GM18867 (cell line): ENCODE results near the gene DLGAP1.
"Not testable (repeated sequence)": the region's sequence is repeated elsewhere in the genome, so short reads cannot be mapped to it uniquely, and the experiment has no call there.

Source experiments
- ATAC-seq: cut with Tn5 transposase; IDR thresholded peaks from one replicate; pipeline ENCODE4 v1.9.1; 2021; ENCODE audit warnings: mild to moderate bottlenecking, moderate library complexity; ENCODE audit not compliant: unreplicated experiment

DLGAP1 gene

DNA sequence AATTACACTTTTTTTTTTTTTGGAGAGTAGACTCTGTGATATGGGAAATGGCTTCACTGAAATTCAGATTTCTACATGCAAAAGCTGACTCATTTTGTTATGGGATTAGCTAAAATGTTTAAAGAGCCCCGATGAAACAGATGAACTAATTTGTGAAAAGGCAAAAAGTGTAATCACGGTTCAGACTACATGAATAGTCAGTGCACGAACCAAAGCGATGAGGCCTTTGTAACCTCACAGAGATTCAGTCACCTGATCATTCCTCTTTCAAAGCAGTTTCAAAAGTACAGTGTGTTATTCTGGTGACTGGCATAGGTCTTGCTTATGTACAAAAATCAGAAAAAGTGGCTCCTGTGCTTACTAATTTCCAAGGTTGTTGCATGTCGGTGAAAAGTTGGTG lies 960.5 kb downstream of the DLGAP1 start:
- no peak for ATAC-seq

GRCh38 chr18:3494245-3494526 lies 960.9 kb downstream of the DLGAP1 start:
- no peak for ATAC-seq

DNA sequence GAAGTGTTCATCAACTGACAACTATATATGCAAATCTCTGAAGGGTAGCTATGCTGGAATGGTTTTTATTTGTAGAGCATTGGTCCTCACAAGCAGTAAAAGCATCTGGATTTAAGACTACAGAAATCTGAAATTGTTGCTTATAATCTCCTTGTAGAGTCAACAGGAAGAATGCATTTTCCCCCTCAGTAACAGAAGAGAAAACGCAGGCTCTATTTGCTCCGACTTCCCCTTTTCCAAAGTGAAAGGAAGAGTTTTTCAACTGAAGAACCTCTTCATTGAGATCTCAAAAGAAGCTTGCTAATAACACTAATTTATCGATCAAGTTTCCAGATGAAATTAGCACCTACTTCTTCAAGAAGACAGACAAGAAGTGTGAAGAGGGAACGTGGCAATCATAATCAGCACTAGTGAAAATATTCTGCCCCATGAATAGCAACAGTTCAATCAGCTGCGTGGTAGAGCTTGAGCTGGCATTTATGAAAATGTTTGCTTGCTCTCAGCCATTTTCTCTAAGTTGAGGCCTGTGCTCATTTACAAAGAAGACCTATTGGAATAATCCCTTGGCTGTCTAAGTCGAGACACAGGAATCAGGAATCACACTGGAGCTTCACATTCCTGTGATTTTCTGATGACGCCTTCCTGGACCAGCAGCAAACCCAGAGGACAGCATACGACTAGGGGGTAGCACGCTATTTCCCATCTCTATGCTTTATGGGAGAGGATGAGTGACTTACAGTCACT lies 961.4 kb downstream of the DLGAP1 start:
- no peak for ATAC-seq

DNA sequence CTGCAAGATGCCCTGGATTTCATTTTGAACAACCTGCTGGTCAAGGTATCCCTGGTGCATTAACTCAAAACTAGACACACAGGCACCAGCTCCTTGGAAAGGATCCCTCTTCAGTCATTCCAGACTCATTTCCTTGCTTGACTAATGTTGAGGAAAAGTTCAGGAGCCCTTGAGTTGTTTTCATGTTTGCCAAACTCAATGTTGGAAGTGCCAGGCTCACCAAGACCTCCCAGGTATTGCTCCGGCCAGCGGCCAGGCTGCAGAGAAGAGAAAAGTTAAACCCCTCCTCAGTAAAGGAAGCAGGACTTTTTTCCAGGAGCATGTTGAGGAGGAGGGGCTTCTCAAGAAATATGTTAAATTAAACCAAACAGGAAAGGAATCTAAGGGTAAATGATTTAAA lies 962.4 kb downstream of the DLGAP1 start:
- ATAC-seq, result no peak

GRCh38 chr18:3491981-3492555 lies 963.0 kb downstream of the DLGAP1 start:
- no peak for ATAC-seq

DNA sequence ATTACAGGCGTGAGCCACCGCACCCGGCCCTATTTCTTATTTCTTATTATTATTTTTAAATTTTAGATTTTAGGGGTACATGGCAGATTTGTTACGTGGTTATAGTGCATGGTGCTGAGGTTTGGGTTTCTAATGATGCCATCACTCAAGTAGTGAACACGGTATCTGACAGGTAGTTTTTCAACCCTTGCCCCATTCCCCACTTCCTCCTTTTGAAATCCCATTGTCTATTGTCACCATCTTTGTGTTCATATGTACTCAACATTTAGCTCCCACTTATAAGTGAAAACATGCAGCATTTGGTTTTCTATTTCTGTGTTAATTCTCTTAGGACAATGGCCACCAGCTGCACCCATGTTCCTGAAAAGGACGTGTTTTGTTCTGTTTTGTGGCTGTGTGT lies 965.6 kb downstream of the DLGAP1 start:
- ATAC-seq, result no peak

GRCh38 chr18:3486512-3486911 lies 968.6 kb downstream of the DLGAP1 start:
- ATAC-seq, result no peak

GRCh38 chr18:3485153-3486149 lies 969.7 kb downstream of the DLGAP1 start:
- no peak for ATAC-seq

- no peak for ATAC-seq
Measured at GRCh38 chr18:3482258-3482657, 972.8 kb downstream of the DLGAP1 start.

GRCh38 chr18:3481696-3482210 lies 973.4 kb downstream of the DLGAP1 start:
- ATAC-seq, result peak; percentile 62

DNA sequence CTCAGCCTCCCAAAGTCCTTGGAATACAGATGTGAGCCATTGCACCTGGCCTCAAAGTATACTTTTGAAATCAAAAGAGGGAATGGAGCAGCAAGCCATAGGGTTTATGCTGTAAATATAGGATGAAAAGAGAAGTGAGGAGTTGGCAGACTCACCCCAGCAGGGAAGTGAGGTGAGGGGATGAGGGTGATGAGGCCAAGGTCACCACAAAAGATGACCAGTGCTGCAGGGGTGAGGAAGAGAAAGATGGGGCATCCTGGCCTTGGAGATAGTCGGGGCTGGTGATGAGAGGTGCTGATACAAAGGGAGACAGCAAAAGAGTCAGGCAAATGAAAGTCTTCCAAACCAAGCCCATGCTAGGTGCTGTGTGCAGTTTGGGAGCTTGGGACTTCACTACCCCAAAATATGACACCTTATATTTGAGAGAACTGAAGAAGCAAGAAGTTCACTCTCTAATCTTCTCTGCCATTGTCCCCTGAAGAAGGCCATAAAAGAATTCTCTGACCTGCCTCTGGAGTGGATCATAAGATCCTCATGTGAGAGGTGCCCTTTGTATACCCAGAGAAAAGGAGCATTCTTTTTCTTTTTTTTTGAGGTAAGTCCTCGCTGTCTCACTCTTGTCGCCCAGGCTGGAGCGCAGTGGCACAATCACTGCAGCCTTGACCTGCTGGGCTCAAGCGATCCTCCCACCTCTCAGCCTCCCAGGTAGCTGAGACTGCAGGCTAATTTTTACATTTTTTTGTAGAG lies 974.1 kb downstream of the DLGAP1 start:
- no peak for ATAC-seq

GRCh38 chr18:3479978-3480509 lies 975.1 kb downstream of the DLGAP1 start:
- ATAC-seq, result no peak

GRCh38 chr18:3478262-3478978 lies 976.7 kb downstream of the DLGAP1 start:
- ATAC-seq, result no peak

- peak; percentile 82 for ATAC-seq
Measured at GRCh38 chr18:3472681-3473544, 982.2 kb downstream of the DLGAP1 start.

GRCh38 chr18:3472121-3472520 lies 983.0 kb downstream of the DLGAP1 start:
- not testable (repeated sequence) for ATAC-seq

DNA sequence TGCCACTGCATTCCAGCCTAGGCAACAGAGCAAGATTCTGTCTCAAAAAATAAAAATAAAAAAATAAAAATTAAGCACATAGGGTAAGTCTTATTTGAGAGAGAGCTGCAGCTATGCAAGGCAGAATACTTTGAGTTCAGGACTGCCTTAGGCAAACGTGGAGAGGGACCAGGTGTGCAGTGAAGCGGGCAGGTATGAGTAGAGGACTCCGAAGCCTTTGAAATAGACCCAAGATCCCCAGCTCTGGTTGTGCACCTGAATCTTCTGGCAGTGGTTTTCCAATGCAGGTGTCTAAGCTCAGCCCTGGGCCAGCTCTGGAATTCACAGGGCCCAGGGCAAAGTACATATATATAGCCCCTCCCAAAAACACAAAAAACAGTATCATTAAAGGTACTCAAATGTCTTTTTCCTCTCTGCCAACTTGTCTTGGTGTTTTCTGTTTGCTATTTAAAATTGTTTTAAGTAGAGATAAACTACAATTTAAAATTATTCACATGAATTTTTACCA lies 983.9 kb downstream of the DLGAP1 start:
- ATAC-seq, result no peak

DNA sequence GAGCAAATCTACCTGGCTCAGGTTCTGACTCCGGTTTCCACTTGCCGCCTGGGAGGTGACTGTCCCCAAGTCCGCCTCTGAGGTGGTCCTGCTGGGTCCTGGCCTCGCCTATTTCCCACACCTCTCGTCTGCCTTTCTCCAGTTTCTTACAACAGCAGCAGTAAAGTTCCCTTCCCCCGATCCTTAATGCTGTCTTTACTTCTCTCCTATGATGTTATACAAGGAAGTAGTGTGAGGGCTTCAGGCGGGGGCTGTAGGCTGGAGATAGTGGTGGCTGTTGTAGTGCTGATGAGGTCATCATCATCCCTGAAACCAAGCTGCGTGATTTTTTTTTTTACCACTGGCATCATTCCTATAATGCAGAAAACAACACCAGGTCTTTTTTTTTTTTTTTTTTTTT lies 986.3 kb downstream of the DLGAP1 start:
- ATAC-seq, result no peak

- ATAC-seq, result no peak
Measured at GRCh38 chr18:3468066-3468705, 986.9 kb downstream of the DLGAP1 start.
